DOHH2 (cell line): ENCODE results near the gene MAP1B.

Experiments used
- H3F3A ChIP-seq: fragments of 200-600 bp; sonication (generic), shearing (Covaris generic); 2 replicates; pipeline ENCODE4 v1.6.0; 2016; ENCODE audit warnings: antibody characterized with exemption, mild to moderate bottlenecking; ENCODE audit not compliant: control insufficient read depth, insufficient read depth
- H3K27ac ChIP-seq: fragments of 200-600 bp; sonication (generic); 2 replicates; pipeline ENCODE4 v1.5.1; 2014; ENCODE audit warnings: low read depth, mild to moderate bottlenecking, low read length, moderate library complexity
- H3K27me3 ChIP-seq: fragments of 200-600 bp; sonication (generic); 2 replicates; pipeline ENCODE4 v1.6.1; 2014; ENCODE audit warnings: mild to moderate bottlenecking, low read length, mixed read lengths; ENCODE audit not compliant: control insufficient read depth
- H3K36me3 ChIP-seq: fragments of 200-600 bp; sonication (generic); 2 replicates; pipeline ENCODE4 v1.6.1; 2014; ENCODE audit warnings: mild to moderate bottlenecking, low read length, moderate library complexity, mixed read lengths; ENCODE audit not compliant: control insufficient read depth
- H3K4me1 ChIP-seq: fragments of 200-600 bp; sonication (generic); 2 replicates; pipeline ENCODE4 v1.6.1; 2014; ENCODE audit warnings: mild to moderate bottlenecking, low read length, mixed read lengths; ENCODE audit not compliant: control insufficient read depth
- H3K4me2 ChIP-seq: fragments of 200-600 bp; sonication (generic); 2 replicates; pipeline ENCODE4 v1.6.0; 2014; ENCODE audit warnings: mild to moderate bottlenecking, low read length, moderate library complexity
- H3K4me3 ChIP-seq: fragments of 200-600 bp; sonication (generic); 2 replicates; pipeline ENCODE4 v1.5.1; 2014; ENCODE audit warnings: mild to moderate bottlenecking, low read length, mixed read lengths
- H3K79me2 ChIP-seq: fragments of 200-600 bp; sonication (generic); 2 replicates; pipeline ENCODE4 v1.6.1; 2014; ENCODE audit warnings: mild to moderate bottlenecking, low read length, mixed read lengths; ENCODE audit not compliant: control insufficient read depth
- H3K9me2 ChIP-seq: fragments of 200-600 bp; sonication (generic); replicated peaks from 2 replicates; pipeline ENCODE4 v1.6.1; 2014; ENCODE audit warnings: mild to moderate bottlenecking, low read length, mixed read lengths; ENCODE audit not compliant: control insufficient read depth
- H3K9me3 ChIP-seq: fragments of 200-600 bp; sonication (generic); 2 replicates; pipeline ENCODE4 v1.6.1; 2014; ENCODE audit warnings: antibody characterized with exemption, low read length, mixed read lengths; ENCODE audit not compliant: control insufficient read depth, insufficient read depth
- H4K20me1 ChIP-seq: fragments of 200-600 bp; sonication (generic); 2 replicates; pipeline ENCODE4 v1.6.0; 2014; ENCODE audit warnings: low read depth, mild to moderate bottlenecking, antibody characterized with exemption, low read length, moderate library complexity; ENCODE audit not compliant: control insufficient read depth, insufficient read depth
- CTCF ChIP-seq: fragments of 200-600 bp; sonication (generic); IDR thresholded peaks from one replicate; pipeline ENCODE4 v1.5.1; 2014; ENCODE audit warnings: antibody characterized with exemption, mild to moderate bottlenecking, low read depth, low read length; ENCODE audit not compliant: poor library complexity, severe bottlenecking
- EZH2phosphoT487 ChIP-seq: fragments of 200-600 bp; sonication (generic); IDR thresholded peaks from 2 replicates; pipeline ENCODE4 v1.6.1; 2017; ENCODE audit warnings: borderline replicate concordance, mild to moderate bottlenecking, antibody characterized with exemption, low read length, moderate library complexity, mixed read lengths

MAP1B gene

GRCh38 chr5:72093217-72093616 lies 14.1 kb upstream of the MAP1B start:
- no peaks in the 10 kb centered on the region for H3K9me3 ChIP-seq
- no peak for TF ChIP-seq CTCF
- no peak for TF ChIP-seq EZH2phosphoT487
- H3K27ac ChIP-seq, result no peak overlapping the region
- H3K36me3 ChIP-seq, result no peaks in the 10 kb centered on the region
- no peaks in the 10 kb centered on the region for H3K79me2 ChIP-seq
- H3K4me1 ChIP-seq, result no peaks in the 10 kb centered on the region
- no peak overlapping the region for H3K4me2 ChIP-seq
- H3K9me2 ChIP-seq, result no peaks in the 10 kb centered on the region
- H3F3A ChIP-seq, result no peaks in the 10 kb centered on the region
- peaks cover 12% of the 10 kb centered on the region; the same call in 1 of the 2 replicates for H3K27me3 ChIP-seq
- H3K4me3 ChIP-seq, result no peak overlapping the region
- no peaks in the 10 kb centered on the region for H4K20me1 ChIP-seq

- TF ChIP-seq EZH2phosphoT487 (no peak), CTCF (no peak)
- Histone ChIP-seq H3K4me2 (no peak overlapping the region), H3K4me3 (no peak overlapping the region), H4K20me1 (no peaks in the 10 kb centered on the region), H3K27ac (no peak overlapping the region), H3K4me1 (no peaks in the 10 kb centered on the region), H3K9me2 (no peaks in the 10 kb centered on the region), H3F3A (no peaks in the 10 kb centered on the region), H3K36me3 (no peaks in the 10 kb centered on the region), H3K27me3 (peaks cover 12% of the 10 kb centered on the region; the same call in 1 of the 2 replicates), H3K79me2 (no peaks in the 10 kb centered on the region), H3K9me3 (no peaks in the 10 kb centered on the region)
These were observed 13.5 kb upstream of the MAP1B start for GRCh38 chr5:72093824-72094223.

DNA sequence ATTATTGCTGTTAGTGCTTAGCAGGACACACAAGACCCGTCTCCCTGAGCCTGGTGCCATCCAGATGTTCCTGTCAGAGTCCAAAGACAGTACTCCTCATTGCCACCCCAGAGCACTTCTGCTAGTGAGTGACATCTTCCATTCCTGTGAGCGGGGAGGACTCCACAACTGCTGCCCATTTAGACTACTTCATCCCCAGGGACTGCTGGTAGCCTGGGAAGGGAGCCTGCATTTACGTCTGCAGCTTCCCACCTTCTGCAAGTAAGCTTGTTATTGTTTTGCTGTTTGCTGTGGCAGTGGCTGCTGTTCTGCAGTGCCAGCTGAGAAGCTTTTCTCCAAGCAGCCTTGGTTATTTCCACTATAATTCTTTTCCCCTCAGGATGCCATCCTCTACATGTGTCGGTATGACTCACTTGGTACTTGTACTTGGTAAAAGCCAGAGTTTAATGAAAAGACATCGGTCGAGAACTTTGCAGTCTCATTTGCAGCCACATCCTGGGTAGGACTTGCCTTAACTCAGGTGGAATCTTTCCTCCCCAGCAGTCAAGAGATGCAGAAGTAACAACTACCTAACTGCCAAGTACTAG lies 10.6 kb upstream of the MAP1B start:
- H3K4me2 ChIP-seq, result no peak overlapping the region
- H3K4me3 ChIP-seq, result no peak overlapping the region
- no peaks in the 10 kb centered on the region for H3K9me2 ChIP-seq
- no peak overlapping the region for H3K27ac ChIP-seq
- H3K27me3 ChIP-seq, result peaks cover 16% of the 10 kb centered on the region; the same call in 1 of the 2 replicates
- H4K20me1 ChIP-seq, result no peaks in the 10 kb centered on the region
- no peaks in the 10 kb centered on the region for H3K4me1 ChIP-seq
- H3K36me3 ChIP-seq, result no peaks in the 10 kb centered on the region
- H3K79me2 ChIP-seq, result no peaks in the 10 kb centered on the region
- no peaks in the 10 kb centered on the region for H3K9me3 ChIP-seq
- TF ChIP-seq CTCF (no peak), EZH2phosphoT487 (no peak)
- H3F3A ChIP-seq, result no peaks in the 10 kb centered on the region
